GM12878 (cell line): ENCODE measurements around the gene SCRT2.

Source experiments
- EZH2 ChIP-seq: IDR thresholded peaks from 2 replicates; pipeline ENCODE4 v1.6.1; 2012; ENCODE audit warnings: low read depth, mild to moderate bottlenecking, control low read depth, inconsistent platforms, low read length, borderline replicate concordance; ENCODE audit not compliant: control insufficient read depth
- HDAC2 ChIP-seq: fragments of 200-600 bp; sonication (generic); IDR thresholded peaks from 2 replicates; pipeline ENCODE4 v1.6.1; 2017
- POLR2A ChIP-seq: IDR thresholded peaks from 2 replicates; pipeline ENCODE4 v1.6.1; 2011; ENCODE audit warnings: low read depth, mild to moderate bottlenecking, low read length
- SMC3 ChIP-seq: IDR thresholded peaks from 2 replicates; pipeline ENCODE4 v1.6.1; 2011; ENCODE audit warnings: low read length, improper control_type of control experiment, borderline replicate concordance
- ZNF384 ChIP-seq: IDR thresholded peaks from 2 replicates; pipeline ENCODE4 v1.6.1; 2012; ENCODE audit warnings: low read depth, mild to moderate bottlenecking, low read length, improper control_type of control experiment, borderline replicate concordance
- TF ChIP-seq, protein P1 (sequence below): fragments of 150-350 bp; IDR thresholded peaks from 2 replicates; pipeline ENCODE4 v1.6.1; 2016; ENCODE audit warnings: low read depth, low read length
- TF ChIP-seq, protein P2 (sequence below), 3 experiments: IDR thresholded peaks in 2 of 3; conservative IDR thresholded peaks in 1 of 3; 2 replicates each; pipeline ENCODE4 v1.5.1; 2011; ENCODE audit warnings: low read depth in 3 of 3, low read length in 3 of 3, mild to moderate bottlenecking in 3 of 3, control low read depth in 2 of 3, moderate library complexity in 2 of 3, inconsistent platforms in 1 of 3, mixed read lengths in 1 of 3; ENCODE audit not compliant: control insufficient read depth in 2 of 3, insufficient read depth in 1 of 3; ENCODE audit errors: extremely low read depth in 1 of 3
- TF ChIP-seq, protein P3 (sequence below): IDR thresholded peaks from 2 replicates; pipeline ENCODE4 v1.6.1; 2012; ENCODE audit warnings: mild to moderate bottlenecking, low read depth, low read length
- TF ChIP-seq, protein P4 (sequence below): IDR thresholded peaks from 2 replicates; pipeline ENCODE4 v1.6.1; 2011; ENCODE audit warnings: mild to moderate bottlenecking, low read depth, low read length, moderate library complexity; ENCODE audit not compliant: insufficient replicate concordance

DNA sequence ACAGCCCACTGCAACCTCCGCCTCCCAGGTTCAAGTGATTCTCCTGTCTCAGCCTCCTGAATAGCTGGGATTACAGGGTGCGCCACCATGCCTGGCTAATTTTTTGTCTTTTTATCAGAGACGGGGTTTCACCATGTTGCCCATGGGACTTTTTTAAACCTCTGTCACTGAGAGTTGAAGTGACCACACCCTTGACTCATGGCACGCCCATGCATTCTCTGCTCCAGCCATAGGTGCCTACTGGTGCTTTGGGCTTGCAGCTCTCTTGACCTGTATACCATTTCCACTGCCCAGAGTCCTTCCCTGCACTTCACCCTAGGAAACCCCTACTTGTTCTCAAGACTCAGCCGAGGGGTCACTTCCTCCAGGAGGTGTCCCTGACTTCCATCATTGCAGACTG lies 2.4 kb upstream of the SCRT2 start:
- TF ChIP-seq ZNF384 (no peak), HDAC2 (no peak), EZH2 (no peak), SMC3 (no peak), POLR2A (no peak)
- TF ChIP-seq, protein P1, sequence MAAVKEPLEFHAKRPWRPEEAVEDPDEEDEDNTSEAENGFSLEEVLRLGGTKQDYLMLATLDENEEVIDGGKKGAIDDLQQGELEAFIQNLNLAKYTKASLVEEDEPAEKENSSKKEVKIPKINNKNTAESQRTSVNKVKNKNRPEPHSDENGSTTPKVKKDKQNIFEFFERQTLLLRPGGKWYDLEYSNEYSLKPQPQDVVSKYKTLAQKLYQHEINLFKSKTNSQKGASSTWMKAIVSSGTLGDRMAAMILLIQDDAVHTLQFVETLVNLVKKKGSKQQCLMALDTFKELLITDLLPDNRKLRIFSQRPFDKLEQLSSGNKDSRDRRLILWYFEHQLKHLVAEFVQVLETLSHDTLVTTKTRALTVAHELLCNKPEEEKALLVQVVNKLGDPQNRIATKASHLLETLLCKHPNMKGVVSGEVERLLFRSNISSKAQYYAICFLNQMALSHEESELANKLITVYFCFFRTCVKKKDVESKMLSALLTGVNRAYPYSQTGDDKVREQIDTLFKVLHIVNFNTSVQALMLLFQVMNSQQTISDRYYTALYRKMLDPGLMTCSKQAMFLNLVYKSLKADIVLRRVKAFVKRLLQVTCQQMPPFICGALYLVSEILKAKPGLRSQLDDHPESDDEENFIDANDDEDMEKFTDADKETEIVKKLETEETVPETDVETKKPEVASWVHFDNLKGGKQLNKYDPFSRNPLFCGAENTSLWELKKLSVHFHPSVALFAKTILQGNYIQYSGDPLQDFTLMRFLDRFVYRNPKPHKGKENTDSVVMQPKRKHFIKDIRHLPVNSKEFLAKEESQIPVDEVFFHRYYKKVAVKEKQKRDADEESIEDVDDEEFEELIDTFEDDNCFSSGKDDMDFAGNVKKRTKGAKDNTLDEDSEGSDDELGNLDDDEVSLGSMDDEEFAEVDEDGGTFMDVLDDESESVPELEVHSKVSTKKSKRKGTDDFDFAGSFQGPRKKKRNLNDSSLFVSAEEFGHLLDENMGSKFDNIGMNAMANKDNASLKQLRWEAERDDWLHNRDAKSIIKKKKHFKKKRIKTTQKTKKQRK = no peak
- TF ChIP-seq, protein P2, sequence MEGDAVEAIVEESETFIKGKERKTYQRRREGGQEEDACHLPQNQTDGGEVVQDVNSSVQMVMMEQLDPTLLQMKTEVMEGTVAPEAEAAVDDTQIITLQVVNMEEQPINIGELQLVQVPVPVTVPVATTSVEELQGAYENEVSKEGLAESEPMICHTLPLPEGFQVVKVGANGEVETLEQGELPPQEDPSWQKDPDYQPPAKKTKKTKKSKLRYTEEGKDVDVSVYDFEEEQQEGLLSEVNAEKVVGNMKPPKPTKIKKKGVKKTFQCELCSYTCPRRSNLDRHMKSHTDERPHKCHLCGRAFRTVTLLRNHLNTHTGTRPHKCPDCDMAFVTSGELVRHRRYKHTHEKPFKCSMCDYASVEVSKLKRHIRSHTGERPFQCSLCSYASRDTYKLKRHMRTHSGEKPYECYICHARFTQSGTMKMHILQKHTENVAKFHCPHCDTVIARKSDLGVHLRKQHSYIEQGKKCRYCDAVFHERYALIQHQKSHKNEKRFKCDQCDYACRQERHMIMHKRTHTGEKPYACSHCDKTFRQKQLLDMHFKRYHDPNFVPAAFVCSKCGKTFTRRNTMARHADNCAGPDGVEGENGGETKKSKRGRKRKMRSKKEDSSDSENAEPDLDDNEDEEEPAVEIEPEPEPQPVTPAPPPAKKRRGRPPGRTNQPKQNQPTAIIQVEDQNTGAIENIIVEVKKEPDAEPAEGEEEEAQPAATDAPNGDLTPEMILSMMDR (IDR thresholded peaks at IDR 0.05 in 2 of 3, conservative IDR thresholded peaks at IDR 0.05 in 1 of 3; ENCODE audit: control insufficient read depth in 2 of 3, extremely low read depth in 1 of 3, insufficient read depth in 1 of 3, low read depth in 3 of 3, low read length in 3 of 3) = no peak
- TF ChIP-seq, protein P3, sequence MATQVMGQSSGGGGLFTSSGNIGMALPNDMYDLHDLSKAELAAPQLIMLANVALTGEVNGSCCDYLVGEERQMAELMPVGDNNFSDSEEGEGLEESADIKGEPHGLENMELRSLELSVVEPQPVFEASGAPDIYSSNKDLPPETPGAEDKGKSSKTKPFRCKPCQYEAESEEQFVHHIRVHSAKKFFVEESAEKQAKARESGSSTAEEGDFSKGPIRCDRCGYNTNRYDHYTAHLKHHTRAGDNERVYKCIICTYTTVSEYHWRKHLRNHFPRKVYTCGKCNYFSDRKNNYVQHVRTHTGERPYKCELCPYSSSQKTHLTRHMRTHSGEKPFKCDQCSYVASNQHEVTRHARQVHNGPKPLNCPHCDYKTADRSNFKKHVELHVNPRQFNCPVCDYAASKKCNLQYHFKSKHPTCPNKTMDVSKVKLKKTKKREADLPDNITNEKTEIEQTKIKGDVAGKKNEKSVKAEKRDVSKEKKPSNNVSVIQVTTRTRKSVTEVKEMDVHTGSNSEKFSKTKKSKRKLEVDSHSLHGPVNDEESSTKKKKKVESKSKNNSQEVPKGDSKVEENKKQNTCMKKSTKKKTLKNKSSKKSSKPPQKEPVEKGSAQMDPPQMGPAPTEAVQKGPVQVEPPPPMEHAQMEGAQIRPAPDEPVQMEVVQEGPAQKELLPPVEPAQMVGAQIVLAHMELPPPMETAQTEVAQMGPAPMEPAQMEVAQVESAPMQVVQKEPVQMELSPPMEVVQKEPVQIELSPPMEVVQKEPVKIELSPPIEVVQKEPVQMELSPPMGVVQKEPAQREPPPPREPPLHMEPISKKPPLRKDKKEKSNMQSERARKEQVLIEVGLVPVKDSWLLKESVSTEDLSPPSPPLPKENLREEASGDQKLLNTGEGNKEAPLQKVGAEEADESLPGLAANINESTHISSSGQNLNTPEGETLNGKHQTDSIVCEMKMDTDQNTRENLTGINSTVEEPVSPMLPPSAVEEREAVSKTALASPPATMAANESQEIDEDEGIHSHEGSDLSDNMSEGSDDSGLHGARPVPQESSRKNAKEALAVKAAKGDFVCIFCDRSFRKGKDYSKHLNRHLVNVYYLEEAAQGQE = no peak
- TF ChIP-seq, protein P4, sequence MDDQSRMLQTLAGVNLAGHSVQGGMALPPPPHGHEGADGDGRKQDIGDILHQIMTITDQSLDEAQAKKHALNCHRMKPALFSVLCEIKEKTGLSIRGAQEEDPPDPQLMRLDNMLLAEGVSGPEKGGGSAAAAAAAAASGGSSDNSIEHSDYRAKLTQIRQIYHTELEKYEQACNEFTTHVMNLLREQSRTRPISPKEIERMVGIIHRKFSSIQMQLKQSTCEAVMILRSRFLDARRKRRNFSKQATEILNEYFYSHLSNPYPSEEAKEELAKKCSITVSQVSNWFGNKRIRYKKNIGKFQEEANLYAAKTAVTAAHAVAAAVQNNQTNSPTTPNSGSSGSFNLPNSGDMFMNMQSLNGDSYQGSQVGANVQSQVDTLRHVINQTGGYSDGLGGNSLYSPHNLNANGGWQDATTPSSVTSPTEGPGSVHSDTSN = no peak
